Measurements from ENCODE around the gene METTL8. TPM values are rescaled to one million over a fixed set of nuclear protein-coding genes. Genes with fewer than 3 reads are reported as not detected.

METTL8 gene
- total RNA-seq, 1 experiment from 2014 or later, result 22.4 TPM

GRCh38 chr2:171409436-171409971 lies 24.3 kb downstream of the METTL8 start:
- CTCF ChIA-PET, result no interaction called here
- no peak overlapping the region for H3K27ac Mint-ChIP-seq (ENCODE audit: unreplicated experiment)
- no peak overlapping the region for H3K4me3 Mint-ChIP-seq (ENCODE audit: low read depth, unreplicated experiment)
- peaks cover 14% of the 10 kb centered on the region for H3K4me1 Mint-ChIP-seq (ENCODE audit: low read depth, unreplicated experiment)
- intact Hi-C loops (cut with micrococcal nuclease; ENCODE audit: unreplicated experiment), result no loop called here
- no peaks in the 10 kb centered on the region for H3K27me3 Mint-ChIP-seq (ENCODE audit: unreplicated experiment)
- TF ChIP-seq CTCF (IDR thresholded peaks at IDR 0.05; ENCODE audit: unreplicated experiment), result no peak
- no TSS peak for BruUV-seq (replicated peaks)
- no peaks in the 10 kb centered on the region for H3K36me3 Mint-ChIP-seq (ENCODE audit: insufficient read depth, unreplicated experiment)
- H3K9me3 Mint-ChIP-seq (ENCODE audit: low read depth, unreplicated experiment), result peaks cover 3% of the 10 kb centered on the region
- DNase-seq, result no peak

GRCh38 chr2:171407676-171408044 lies 26.1 kb downstream of the METTL8 start:
- intact Hi-C loops (cut with micrococcal nuclease; ENCODE audit: unreplicated experiment), result no loop called here
- Mint-ChIP-seq H3K27me3 (ENCODE audit: unreplicated experiment) (no peaks in the 10 kb centered on the region), H3K9me3 (ENCODE audit: low read depth, unreplicated experiment) (peaks cover 3% of the 10 kb centered on the region), H3K4me3 (ENCODE audit: low read depth, unreplicated experiment) (no peak overlapping the region), H3K27ac (ENCODE audit: unreplicated experiment) (no peak overlapping the region), H3K36me3 (ENCODE audit: insufficient read depth, unreplicated experiment) (no peaks in the 10 kb centered on the region), H3K4me1 (ENCODE audit: low read depth, unreplicated experiment) (peaks cover 21% of the 10 kb centered on the region)
- CTCF ChIA-PET, result interaction anchor here (0.7 to 1.2 kb wide), 4 partner anchors 11 to 26 kb away, joined by 3 to 8 read pairs (median 4); partner anchors contain the start of genes DCAF17 and METTL8
- no peak for DNase-seq
- no peak for TF ChIP-seq CTCF (IDR thresholded peaks at IDR 0.05; ENCODE audit: unreplicated experiment)
- BruUV-seq (replicated peaks), result no TSS peak

GRCh38 chr2:171407030-171407675 lies 26.6 kb downstream of the METTL8 start:
- no TSS peak for BruUV-seq (replicated peaks)
- H3K9me3 Mint-ChIP-seq (ENCODE audit: low read depth, unreplicated experiment), result peaks cover 3% of the 10 kb centered on the region
- H3K36me3 Mint-ChIP-seq (ENCODE audit: insufficient read depth, unreplicated experiment), result no peaks in the 10 kb centered on the region
- peaks cover 21% of the 10 kb centered on the region for H3K4me1 Mint-ChIP-seq (ENCODE audit: low read depth, unreplicated experiment)
- H3K4me3 Mint-ChIP-seq (ENCODE audit: low read depth, unreplicated experiment), result no peak overlapping the region
- CTCF ChIA-PET, result interaction anchor here (0.9 to 1.2 kb wide), 2 partner anchors 14 to 23 kb away, joined by 3 to 4 read pairs; no protein-coding TSS in a partner anchor
- no peak for TF ChIP-seq CTCF (IDR thresholded peaks at IDR 0.05; ENCODE audit: unreplicated experiment)
- no peaks in the 10 kb centered on the region for H3K27me3 Mint-ChIP-seq (ENCODE audit: unreplicated experiment)
- H3K27ac Mint-ChIP-seq (ENCODE audit: unreplicated experiment), result no peak overlapping the region
- intact Hi-C loops (cut with micrococcal nuclease; ENCODE audit: unreplicated experiment), result no loop called here
- no peak for DNase-seq

GRCh38 chr2:171406044-171406443 lies 27.7 kb downstream of the METTL8 start:
- CTCF ChIA-PET, result interaction anchor here (0.6 to 0.7 kb wide), 2 partner anchors 10 to 248 kb away, joined by 3 read pairs; no protein-coding TSS in a partner anchor
- intact Hi-C loops (cut with micrococcal nuclease; ENCODE audit: unreplicated experiment), result no loop called here
- Mint-ChIP-seq H3K4me3 (ENCODE audit: low read depth, unreplicated experiment) (no peak overlapping the region), H3K4me1 (ENCODE audit: low read depth, unreplicated experiment) (peaks cover 21% of the 10 kb centered on the region), H3K27ac (ENCODE audit: unreplicated experiment) (no peak overlapping the region), H3K36me3 (ENCODE audit: insufficient read depth, unreplicated experiment) (no peaks in the 10 kb centered on the region), H3K27me3 (ENCODE audit: unreplicated experiment) (no peaks in the 10 kb centered on the region), H3K9me3 (ENCODE audit: low read depth, unreplicated experiment) (peaks cover 6% of the 10 kb centered on the region)
- TF ChIP-seq CTCF (IDR thresholded peaks at IDR 0.05; ENCODE audit: unreplicated experiment), result no peak
- no TSS peak for BruUV-seq (replicated peaks)
- no peak for DNase-seq
